Effector memory CD8-positive, alpha-beta T cell (primary cell): ENCODE results near the gene PCCA.
A peak's percentile ranks its signal among the peaks of the same experiment; 100 is the strongest.

ENCODE experiments used
- ATAC-seq: fragments of 150-1000 bp; cut with Tn5 transposase; replicated peaks from 2 replicates; pipeline ENCODE4 v1.10.0; 2021; ENCODE audit warnings: mild to moderate bottlenecking, moderate library complexity
- DNase-seq, 3 experiments: peaks; one replicate each; pipeline ENCODE4 v3.0.0; 2021
- H3K27ac Mint-ChIP-seq, 2 donors: one replicate each; pipeline ENCODE4 v1.8.0; 2022; ENCODE audit warnings: mild to moderate bottlenecking in 2 of 2, mixed read lengths in 2 of 2, moderate library complexity in 2 of 2
- H3K27me3 Mint-ChIP-seq, 2 donors: one replicate each; pipeline ENCODE4 v1.8.0; 2022; ENCODE audit warnings: mixed read lengths in 2 of 2
- H3K36me3 Mint-ChIP-seq: one replicate; pipeline ENCODE4 v1.8.0; 2022; ENCODE audit warnings: mild to moderate bottlenecking, moderate library complexity, mixed read lengths; ENCODE audit not compliant: insufficient read depth
- H3K4me1 Mint-ChIP-seq, 2 donors: one replicate each; pipeline ENCODE4 v1.8.0; 2022; ENCODE audit warnings: low read depth in 2 of 2, mixed read lengths in 2 of 2
- H3K4me3 Mint-ChIP-seq, 2 donors: one replicate each; pipeline ENCODE4 v1.8.0; 2022; ENCODE audit warnings: mild to moderate bottlenecking in 2 of 2, mixed read lengths in 2 of 2, moderate library complexity in 2 of 2
- H3K9me3 Mint-ChIP-seq, 2 donors: one replicate each; pipeline ENCODE4 v1.8.0; 2022; ENCODE audit warnings: mixed read lengths in 2 of 2

Gene PCCA

GRCh38 chr13:100493418-100493817, 404.5 kb downstream of the PCCA start:
- ATAC-seq: no peak
- no peak for DNase-seq
- H3K27me3 Mint-ChIP-seq: no peaks in the 10 kb centered on the region
- no peaks in the 10 kb centered on the region for H3K9me3 Mint-ChIP-seq
- no peaks in the 10 kb centered on the region for H3K36me3 Mint-ChIP-seq
- no peak overlapping the region for H3K27ac Mint-ChIP-seq
- H3K4me3 Mint-ChIP-seq: no peak overlapping the region
- H3K4me1 Mint-ChIP-seq: no peaks in the 10 kb centered on the region

- Mint-ChIP-seq H3K27ac (no peak overlapping the region), H3K4me3 (no peak overlapping the region)
Measured at GRCh38 chr13:100495455-100495854, 406.6 kb downstream of the PCCA start.

GRCh38 chr13:100497389-100497788, 408.5 kb downstream of the PCCA start:
- ATAC-seq (no peak), DNase-seq (no peak)
- H3K9me3 Mint-ChIP-seq: no peaks in the 10 kb centered on the region
- no peaks in the 10 kb centered on the region for H3K27me3 Mint-ChIP-seq
- H3K4me3 Mint-ChIP-seq: no peak overlapping the region
- no peaks in the 10 kb centered on the region for H3K36me3 Mint-ChIP-seq
- no peak overlapping the region for H3K27ac Mint-ChIP-seq
- no peaks in the 10 kb centered on the region for H3K4me1 Mint-ChIP-seq

More at GRCh38 chr13:100495455-100495854, 406.6 kb downstream of the PCCA start:
- Mint-ChIP-seq H3K36me3 (no peaks in the 10 kb centered on the region), H3K9me3 (no peaks in the 10 kb centered on the region), H3K27me3 (no peaks in the 10 kb centered on the region), H3K4me1 (no peaks in the 10 kb centered on the region)
- ATAC-seq: no peak
- DNase-seq: no peak

GRCh38 chr13:100502446-100502845, 413.6 kb downstream of the PCCA start:
- ATAC-seq (no peak), DNase-seq (no peak)
- Mint-ChIP-seq H3K9me3 (no peaks in the 10 kb centered on the region), H3K36me3 (no peaks in the 10 kb centered on the region), H3K4me1 (peaks cover 15 to 17% of the 10 kb centered on the region in 2 donors), H3K4me3 (no peak overlapping the region), H3K27ac (no peak overlapping the region), H3K27me3 (no peaks in the 10 kb centered on the region)

GRCh38 chr13:100503622-100504021, 414.7 kb downstream of the PCCA start:
- H3K4me3 Mint-ChIP-seq: no peak overlapping the region
- peaks cover 15 to 19% of the 10 kb centered on the region in 2 donors for H3K4me1 Mint-ChIP-seq
- no peak overlapping the region for H3K27ac Mint-ChIP-seq
- no peaks in the 10 kb centered on the region for H3K36me3 Mint-ChIP-seq
- no peaks in the 10 kb centered on the region for H3K27me3 Mint-ChIP-seq
- DNase-seq: no peak
- ATAC-seq: no peak
- no peaks in the 10 kb centered on the region for H3K9me3 Mint-ChIP-seq

GRCh38 chr13:100506154-100506553, 417.3 kb downstream of the PCCA start:
- Mint-ChIP-seq H3K9me3 (no peaks in the 10 kb centered on the region), H3K27ac (peak overlapping the region; percentile 92 to 95), H3K36me3 (no peaks in the 10 kb centered on the region), H3K4me3 (peak overlapping the region; percentile 80 to 89), H3K4me1 (peaks cover 15 to 19% of the 10 kb centered on the region in 2 donors), H3K27me3 (no peaks in the 10 kb centered on the region)
- peak; percentile 85 for ATAC-seq
- no peak for DNase-seq

- Mint-ChIP-seq H3K27ac (peak overlapping the region; percentile 92 to 95), H3K4me1 (peaks cover 15 to 19% of the 10 kb centered on the region in 2 donors), H3K4me3 (peak overlapping the region; percentile 80 to 89), H3K9me3 (no peaks in the 10 kb centered on the region), H3K27me3 (no peaks in the 10 kb centered on the region), H3K36me3 (no peaks in the 10 kb centered on the region)
- DNase-seq (no peak), ATAC-seq (peak; percentile 63)
Measured at GRCh38 chr13:100506600-100507422, 417.9 kb downstream of the PCCA start.

- no peaks in the 10 kb centered on the region for H3K9me3 Mint-ChIP-seq
- H3K27ac Mint-ChIP-seq: no peak overlapping the region
Measured at GRCh38 chr13:100508455-100508854, 419.6 kb downstream of the PCCA start.

GRCh38 chr13:100508996-100509395, 420.1 kb downstream of the PCCA start:
- H3K36me3 Mint-ChIP-seq: no peaks in the 10 kb centered on the region
- H3K4me1 Mint-ChIP-seq: peaks cover 15% of the 10 kb centered on the region in 2 donors

More at GRCh38 chr13:100508455-100508854, 419.6 kb downstream of the PCCA start:
- Mint-ChIP-seq H3K27me3 (no peaks in the 10 kb centered on the region), H3K4me1 (peaks cover 15% of the 10 kb centered on the region in 2 donors), H3K36me3 (no peaks in the 10 kb centered on the region), H3K4me3 (no peak overlapping the region)
- ATAC-seq: no peak
- DNase-seq: no peak

GRCh38 chr13:100510208-100510957, 421.5 kb downstream of the PCCA start:
- no peak overlapping the region for H3K4me3 Mint-ChIP-seq
- DNase-seq (no peak), ATAC-seq (no peak)
- no peaks in the 10 kb centered on the region for H3K9me3 Mint-ChIP-seq
- no peaks in the 10 kb centered on the region for H3K27me3 Mint-ChIP-seq
- H3K36me3 Mint-ChIP-seq: no peaks in the 10 kb centered on the region
- no peak overlapping the region for H3K27ac Mint-ChIP-seq
- peaks cover 11 to 15% of the 10 kb centered on the region in 2 donors for H3K4me1 Mint-ChIP-seq

More at GRCh38 chr13:100508996-100509395, 420.1 kb downstream of the PCCA start:
- DNase-seq: no peak
- H3K4me3 Mint-ChIP-seq: no peak overlapping the region
- H3K27me3 Mint-ChIP-seq: no peaks in the 10 kb centered on the region
- H3K9me3 Mint-ChIP-seq: no peaks in the 10 kb centered on the region
- no peak overlapping the region for H3K27ac Mint-ChIP-seq
- ATAC-seq: no peak

GRCh38 chr13:100511466-100511865, 422.6 kb downstream of the PCCA start:
- H3K36me3 Mint-ChIP-seq: no peaks in the 10 kb centered on the region
- DNase-seq (no peak), ATAC-seq (no peak)
- H3K9me3 Mint-ChIP-seq: no peaks in the 10 kb centered on the region
- no peaks in the 10 kb centered on the region for H3K27me3 Mint-ChIP-seq
- no peak overlapping the region for H3K4me3 Mint-ChIP-seq
- H3K4me1 Mint-ChIP-seq: peaks cover 4 to 7% of the 10 kb centered on the region in 2 donors
- H3K27ac Mint-ChIP-seq: no peak overlapping the region

- peaks cover 2% of the 10 kb centered on the region for H3K36me3 Mint-ChIP-seq
- H3K9me3 Mint-ChIP-seq: no peaks in the 10 kb centered on the region
- H3K27me3 Mint-ChIP-seq: no peaks in the 10 kb centered on the region
- H3K4me1 Mint-ChIP-seq: peaks cover 3% of the 10 kb centered on the region in 2 donors
- ATAC-seq: no peak
- no peak overlapping the region for H3K27ac Mint-ChIP-seq
- no peak for DNase-seq
- no peak overlapping the region for H3K4me3 Mint-ChIP-seq
Measured at GRCh38 chr13:100512422-100512821, 423.5 kb downstream of the PCCA start.

GRCh38 chr13:100513171-100513570, 424.3 kb downstream of the PCCA start:
- Mint-ChIP-seq H3K27ac (peak overlapping the region in 1 of 2 donors; percentile 38), H3K9me3 (no peaks in the 10 kb centered on the region), H3K36me3 (peaks cover 2% of the 10 kb centered on the region), H3K27me3 (no peaks in the 10 kb centered on the region), H3K4me3 (no peak overlapping the region), H3K4me1 (peaks cover 5 to 8% of the 10 kb centered on the region in 2 donors)
- ATAC-seq (no peak), DNase-seq (no peak)
